Stimulated activated naive CD4-positive, alpha-beta T cell (primary cell): ENCODE data around the gene LRFN2.

ENCODE experiments used
- DNase-seq, 6 experiments: peaks; one replicate each; lab custom pipeline; 2025; lab: John Stamatoyannopoulos, UW

LRFN2 gene

GRCh38 chr6:40398810-40399477 lies 188.2 kb downstream of the LRFN2 start:
- DNase-seq, result no peak

GRCh38 chr6:40398034-40398691 lies 189.0 kb downstream of the LRFN2 start:
- no peak for DNase-seq

- no peak for DNase-seq
Measured at GRCh38 chr6:40397287-40398033, 189.7 kb downstream of the LRFN2 start.

- DNase-seq, result no peak
Measured at GRCh38 chr6:40395698-40396076, 191.5 kb downstream of the LRFN2 start.

GRCh38 chr6:40395066-40395697 lies 192.0 kb downstream of the LRFN2 start:
- no peak for DNase-seq

GRCh38 chr6:40394381-40394780 lies 192.8 kb downstream of the LRFN2 start:
- DNase-seq, result no peak

- DNase-seq, result no peak
Measured at GRCh38 chr6:40393641-40394040, 193.5 kb downstream of the LRFN2 start.

- DNase-seq, result no peak
Measured at GRCh38 chr6:40392589-40392988, 194.6 kb downstream of the LRFN2 start.

- no peak for DNase-seq
Measured at GRCh38 chr6:40391851-40392517, 195.2 kb downstream of the LRFN2 start.

- DNase-seq, result peak in 2 of 6 experiments; percentile 3 to 27
Measured at GRCh38 chr6:40391086-40391485, 196.1 kb downstream of the LRFN2 start.

- no peak for DNase-seq
Measured at GRCh38 chr6:40390144-40390800, 196.9 kb downstream of the LRFN2 start.

GRCh38 chr6:40389254-40389653 lies 197.9 kb downstream of the LRFN2 start:
- DNase-seq, result peak in 3 of 6 experiments; percentile 6 to 63 (median 8)

GRCh38 chr6:40387871-40388264 lies 199.3 kb downstream of the LRFN2 start:
- DNase-seq, result no peak

- DNase-seq, result peak in 1 of 6 experiments; percentile 17
Measured at GRCh38 chr6:40387127-40387870, 199.9 kb downstream of the LRFN2 start.

- DNase-seq, result no peak
Measured at GRCh38 chr6:40386200-40386599, 201.0 kb downstream of the LRFN2 start.

- DNase-seq, result no peak
Measured at GRCh38 chr6:40383348-40384115, 203.6 kb downstream of the LRFN2 start.

GRCh38 chr6:40380271-40380670 lies 206.9 kb downstream of the LRFN2 start:
- no peak for DNase-seq

- DNase-seq, result no peak
Measured at GRCh38 chr6:40379811-40380210, 207.4 kb downstream of the LRFN2 start.

- no peak for DNase-seq
Measured at GRCh38 chr6:40378725-40379074, 208.5 kb downstream of the LRFN2 start.

GRCh38 chr6:40378071-40378724 lies 209.0 kb downstream of the LRFN2 start:
- no peak for DNase-seq
